PFSK-1 (cell line): ENCODE data around the gene CNTNAP5.

Experiments used
- FOXP2 ChIP-seq: optimal IDR thresholded peaks from 2 replicates; pipeline ENCODE3; 2011; ENCODE audit warnings: borderline replicate concordance, control low read depth, inconsistent platforms; ENCODE audit not compliant: insufficient read depth; ENCODE audit errors: extremely low read length, extremely low read depth
- REST ChIP-seq, 2 experiments: IDR thresholded peaks; 2 replicates each; pipeline versions ENCODE4 v1.6.1 to v1.8.0; 2011 to 2012; ENCODE audit warnings: low read depth in 2 of 2, low read length in 2 of 2, control low read depth in 1 of 2, inconsistent platforms in 1 of 2, mild to moderate bottlenecking in 1 of 2, moderate library complexity in 1 of 2; ENCODE audit not compliant: insufficient read depth in 1 of 2
- SIN3A ChIP-seq: IDR thresholded peaks from 2 replicates; pipeline ENCODE4 v1.6.1; 2012; ENCODE audit warnings: mild to moderate bottlenecking, low read length, moderate library complexity, borderline replicate concordance; ENCODE audit not compliant: insufficient read depth
- TAF1 ChIP-seq: IDR thresholded peaks from 2 replicates; pipeline ENCODE4 v1.6.1; 2012; ENCODE audit warnings: low read length, control low read depth, borderline replicate concordance; ENCODE audit not compliant: insufficient read depth

- TF ChIP-seq TAF1: no peak
- TF ChIP-seq REST (IDR thresholded peaks at IDR 0.05; ENCODE audit: insufficient read depth in 1 of 2, low read depth in 2 of 2, low read length in 2 of 2): no peak
- no peak for TF ChIP-seq FOXP2
- no peak for TF ChIP-seq SIN3A
Measured at GRCh38 chr2:124756048-124756447, 731.0 kb downstream of the CNTNAP5 start.
